Measurements from ENCODE around the gene LRCH3. TPM values are rescaled to one million over a fixed set of nuclear protein-coding genes. Genes with fewer than 3 reads are reported as not detected.
"Not testable (repeated sequence)": the region's sequence is repeated elsewhere in the genome, so short reads cannot be mapped to it uniquely, and the experiment has no call there.

The LRCH3 gene

GRCh38 chr3:197913641-197914380 is 122.8 kb downstream of the LRCH3 start:
- Histone ChIP-seq H3K9me3 (replicated peaks; ENCODE audit: low read length) (no peaks in the 10 kb centered on the region), H3K36me3 (ENCODE audit: insufficient read depth, low read length) (no peaks in the 10 kb centered on the region), H3K4me2 (ENCODE audit: low read length) (no peak overlapping the region), H3K9ac (ENCODE audit: low read depth, low read length) (no peak overlapping the region), H3K4me1 (ENCODE audit: control insufficient read depth, insufficient read depth, low read length) (no peaks in the 10 kb centered on the region), H3K27me3 (ENCODE audit: control insufficient read depth, insufficient read depth, low read length) (no peaks in the 10 kb centered on the region), H3K4me3 (ENCODE audit: low read length) (no peak overlapping the region)

- not testable (repeated sequence) for H3K27me3 ChIP-seq (ENCODE audit: control insufficient read depth, insufficient read depth, low read length); H3K9me3 ChIP-seq (replicated peaks; ENCODE audit: low read length); H3K4me1 ChIP-seq (ENCODE audit: control insufficient read depth, insufficient read depth, low read length); H3K4me2 ChIP-seq (ENCODE audit: low read length); H3K4me3 ChIP-seq (ENCODE audit: low read length); H3K9ac ChIP-seq (ENCODE audit: low read depth, low read length); H3K36me3 ChIP-seq (ENCODE audit: insufficient read depth, low read length)
Observed at GRCh38 chr3:197921429-197922275, 130.6 kb downstream of the LRCH3 start.

GRCh38 chr3:197926418-197926817 is 135.4 kb downstream of the LRCH3 start:
- H3K27me3 ChIP-seq (ENCODE audit: control insufficient read depth, insufficient read depth, low read length): no peaks in the 10 kb centered on the region
- H3K4me2 ChIP-seq (ENCODE audit: low read length): no peak overlapping the region
- H3K36me3 ChIP-seq (ENCODE audit: insufficient read depth, low read length): no peaks in the 10 kb centered on the region
- no peak overlapping the region for H3K4me3 ChIP-seq (ENCODE audit: low read length)
- H3K4me1 ChIP-seq (ENCODE audit: control insufficient read depth, insufficient read depth, low read length): no peaks in the 10 kb centered on the region
- no peaks in the 10 kb centered on the region for H3K9me3 ChIP-seq (replicated peaks; ENCODE audit: low read length)
- no peak overlapping the region for H3K9ac ChIP-seq (ENCODE audit: low read depth, low read length)

- not testable (repeated sequence) for H3K36me3 ChIP-seq (ENCODE audit: insufficient read depth, low read length); H3K4me1 ChIP-seq (ENCODE audit: control insufficient read depth, insufficient read depth, low read length); H3K27me3 ChIP-seq (ENCODE audit: control insufficient read depth, insufficient read depth, low read length); H3K9ac ChIP-seq (ENCODE audit: low read depth, low read length); H3K9me3 ChIP-seq (replicated peaks; ENCODE audit: low read length); H3K4me3 ChIP-seq (ENCODE audit: low read length); H3K4me2 ChIP-seq (ENCODE audit: low read length)
Observed at GRCh38 chr3:197927578-197927977, 136.5 kb downstream of the LRCH3 start.

GRCh38 chr3:197936819-197937384 is 145.8 kb downstream of the LRCH3 start:
- Histone ChIP-seq H3K27me3 (ENCODE audit: control insufficient read depth, insufficient read depth, low read length) (no peaks in the 10 kb centered on the region), H3K9ac (ENCODE audit: low read depth, low read length) (no peak overlapping the region), H3K4me3 (ENCODE audit: low read length) (no peak overlapping the region), H3K4me1 (ENCODE audit: control insufficient read depth, insufficient read depth, low read length) (no peaks in the 10 kb centered on the region), H3K36me3 (ENCODE audit: insufficient read depth, low read length) (no peaks in the 10 kb centered on the region), H3K4me2 (ENCODE audit: low read length) (no peak overlapping the region), H3K9me3 (replicated peaks; ENCODE audit: low read length) (no peaks in the 10 kb centered on the region)

Small RNA genes lying within 50 kb of the gene (small RNA-seq; reads per million reads assigned to genes)
- not detected for gene RNU6-858P

Measured in skeletal muscle satellite cell (primary cell).